Activated T-cell treated with anti-CD3 and anti-CD28 coated beads for 1 hour (primary cell): Measurements from ENCODE around the gene SRRT.
"Not testable (repeated sequence)": the region's sequence is repeated elsewhere in the genome, so short reads cannot be mapped to it uniquely, and the experiment has no call there.

Source experiments
- DNase-seq: peaks from one replicate; pipeline ENCODE4 v3.0.0-alpha.2; 2020; ENCODE audit warnings: low read depth

SRRT gene

GRCh38 chr7:100893910-100894721 lies 19.2 kb downstream of the SRRT start:
- DNase-seq: no peak

GRCh38 chr7:100894860-100895700 lies 20.2 kb downstream of the SRRT start:
- peak; percentile 58 for DNase-seq

GRCh38 chr7:100895701-100895955 lies 20.7 kb downstream of the SRRT start, which contains the start of gene ACHE:
TSS of gene ACHE (minus strand) at chr7:100895888. CDS start at chr7:100894232, 1,656 bp downstream.
- no peak for DNase-seq

- no peak for DNase-seq
Observed at GRCh38 chr7:100895956-100896731, 21.2 kb downstream of the SRRT start.

- peak; percentile 71 for DNase-seq
Observed at GRCh38 chr7:100896732-100897608, 22.1 kb downstream of the SRRT start.

GRCh38 chr7:100897772-100898454 lies 23.0 kb downstream of the SRRT start:
- no peak for DNase-seq

- DNase-seq: no peak
Observed at GRCh38 chr7:100899432-100899831, 24.5 kb downstream of the SRRT start.

- no peak for DNase-seq
Observed at GRCh38 chr7:100900978-100901377, 26.1 kb downstream of the SRRT start.

GRCh38 chr7:100901921-100902332 lies 27.0 kb downstream of the SRRT start:
- no peak for DNase-seq

GRCh38 chr7:100902638-100903037 lies 27.7 kb downstream of the SRRT start:
- no peak for DNase-seq

- no peak for DNase-seq
Observed at GRCh38 chr7:100908512-100908911, 33.6 kb downstream of the SRRT start.

GRCh38 chr7:100910443-100910842 lies 35.5 kb downstream of the SRRT start:
- not testable (repeated sequence) for DNase-seq

- no peak for DNase-seq
Observed at GRCh38 chr7:100911484-100911883, 36.6 kb downstream of the SRRT start.

- no peak for DNase-seq
Observed at GRCh38 chr7:100914208-100914878, 39.4 kb downstream of the SRRT start.

GRCh38 chr7:100914879-100915447 lies 40.1 kb downstream of the SRRT start:
- DNase-seq: no peak

GRCh38 chr7:100919335-100919734 lies 44.4 kb downstream of the SRRT start:
- not testable (repeated sequence) for DNase-seq

- DNase-seq: not testable (repeated sequence)
Observed at GRCh38 chr7:100919779-100920437, 45.0 kb downstream of the SRRT start.

GRCh38 chr7:100921039-100921438 lies 46.1 kb downstream of the SRRT start:
- DNase-seq: no peak

GRCh38 chr7:100923616-100924015 lies 48.7 kb downstream of the SRRT start:
- not testable (repeated sequence) for DNase-seq
